Activated CD8-positive, alpha-beta T cell treated with anti-CD3 and anti-CD28 coated beads for 36 hours (primary cell): ENCODE results near the gene ARHGAP30. TPM values are rescaled to one million over a fixed set of nuclear protein-coding genes. Genes with fewer than 3 reads are reported as not detected.
A peak's percentile ranks its signal among the peaks of the same experiment; 100 is the strongest.

Experiments used
- ATAC-seq: fragments of 200-7000 bp; cut with Tn5 transposase; one replicate; pipeline ENCODE4 v1.10.0; 2021; ENCODE audit warnings: mild to moderate bottlenecking, moderate library complexity
- CTCF ChIA-PET: fragments of 350-600 bp; sonication (Branson Sonifier 250); formaldehyde crosslinking; loops from one replicate; lab custom pipeline; 2021; ENCODE audit warnings: antibody characterized with exemption; lab: Charles Lee
- POLR2A ChIA-PET: fragments of 350-600 bp; sonication (Branson Sonifier 250); formaldehyde crosslinking; loops from one replicate; lab custom pipeline; 2021; ENCODE audit warnings: antibody characterized with exemption; lab: Charles Lee
- DNase-seq: peaks from one replicate; pipeline ENCODE4 v3.0.0-alpha.2; 2020
- H3K27ac Mint-ChIP-seq: one replicate; pipeline ENCODE4 v1.8.0; 2021; ENCODE audit warnings: mild to moderate bottlenecking, mixed read lengths
- H3K27me3 Mint-ChIP-seq: one replicate; pipeline ENCODE4 v1.8.0; 2021; ENCODE audit warnings: mixed read lengths
- H3K36me3 Mint-ChIP-seq: one replicate; pipeline ENCODE4 v1.8.0; 2021; ENCODE audit warnings: low read depth, mixed read lengths
- H3K4me1 Mint-ChIP-seq: one replicate; pipeline ENCODE4 v1.8.0; 2021; ENCODE audit warnings: low read depth, mixed read lengths
- H3K4me3 Mint-ChIP-seq: one replicate; pipeline ENCODE4 v1.8.0; 2021; ENCODE audit warnings: mild to moderate bottlenecking, moderate library complexity, mixed read lengths
- H3K9me3 Mint-ChIP-seq: one replicate; pipeline ENCODE4 v1.8.0; 2021; ENCODE audit warnings: mixed read lengths
- intact Hi-C: fragments of 100-400 bp; cut with micrococcal nuclease; formaldehyde crosslinking; loops from one replicate; pipeline ENCODE4 v1.10.0; 2022
- total RNA-seq, 2 experiments: library from RNA; stranded (reverse); gene quantifications; one replicate each; pipeline ENCODE4 v1.2.3, GENCODE V29; 2021
- TF ChIP-seq, protein P1 (sequence below): fragments of 200-600 bp; IDR thresholded peaks from one replicate; pipeline ENCODE4 v1.8.0; 2022; ENCODE audit warnings: antibody characterized with exemption, mild to moderate bottlenecking

Gene ARHGAP30
- total RNA-seq, 2 experiments from 2014 or later, result 174 to 175 TPM

DNA sequence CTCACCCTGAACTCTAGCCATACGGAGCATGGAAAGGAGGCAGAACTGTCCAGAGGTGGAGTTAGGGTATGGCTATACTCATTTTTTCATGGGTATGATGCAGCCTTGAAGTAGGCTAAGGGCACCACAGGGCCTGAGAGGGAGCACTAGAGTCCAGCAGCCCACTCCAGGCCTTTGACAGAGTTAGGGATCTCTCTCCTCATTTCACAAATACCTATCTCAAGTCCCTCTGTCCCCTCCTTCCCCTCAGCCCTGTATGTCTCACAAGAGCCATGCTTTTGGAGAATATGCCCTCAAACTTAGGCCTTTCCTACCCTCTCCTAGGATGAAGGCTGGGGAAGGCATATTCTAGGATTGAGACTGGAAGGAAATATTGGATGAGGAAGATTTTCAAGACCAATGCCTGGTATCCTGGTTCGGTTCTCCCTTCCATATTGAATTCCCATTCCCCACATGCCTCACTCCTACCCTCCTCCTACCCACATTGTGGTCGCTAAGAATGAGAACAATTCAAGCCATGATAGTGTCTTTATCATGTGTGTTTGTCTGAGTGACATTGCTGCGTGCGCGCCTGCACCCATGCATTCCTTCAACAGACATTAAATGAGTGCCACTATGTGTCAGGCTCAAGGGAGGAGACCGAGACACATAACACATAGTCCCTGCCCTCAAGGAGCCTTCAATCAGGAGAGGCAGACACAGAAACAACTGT lies 22.3 kb upstream of the ARHGAP30 start:
- DNase-seq (no peak), ATAC-seq (peak; percentile 15)
- Mint-ChIP-seq H3K9me3 (no peaks in the 10 kb centered on the region), H3K27me3 (no peaks in the 10 kb centered on the region), H3K36me3 (no peaks in the 10 kb centered on the region), H3K27ac (peak overlapping the region; percentile 14), H3K4me3 (no peak overlapping the region), H3K4me1 (peaks cover 58% of the 10 kb centered on the region)
- TF ChIP-seq, protein P1, sequence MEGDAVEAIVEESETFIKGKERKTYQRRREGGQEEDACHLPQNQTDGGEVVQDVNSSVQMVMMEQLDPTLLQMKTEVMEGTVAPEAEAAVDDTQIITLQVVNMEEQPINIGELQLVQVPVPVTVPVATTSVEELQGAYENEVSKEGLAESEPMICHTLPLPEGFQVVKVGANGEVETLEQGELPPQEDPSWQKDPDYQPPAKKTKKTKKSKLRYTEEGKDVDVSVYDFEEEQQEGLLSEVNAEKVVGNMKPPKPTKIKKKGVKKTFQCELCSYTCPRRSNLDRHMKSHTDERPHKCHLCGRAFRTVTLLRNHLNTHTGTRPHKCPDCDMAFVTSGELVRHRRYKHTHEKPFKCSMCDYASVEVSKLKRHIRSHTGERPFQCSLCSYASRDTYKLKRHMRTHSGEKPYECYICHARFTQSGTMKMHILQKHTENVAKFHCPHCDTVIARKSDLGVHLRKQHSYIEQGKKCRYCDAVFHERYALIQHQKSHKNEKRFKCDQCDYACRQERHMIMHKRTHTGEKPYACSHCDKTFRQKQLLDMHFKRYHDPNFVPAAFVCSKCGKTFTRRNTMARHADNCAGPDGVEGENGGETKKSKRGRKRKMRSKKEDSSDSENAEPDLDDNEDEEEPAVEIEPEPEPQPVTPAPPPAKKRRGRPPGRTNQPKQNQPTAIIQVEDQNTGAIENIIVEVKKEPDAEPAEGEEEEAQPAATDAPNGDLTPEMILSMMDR, result no peak
- ChIA-PET POLR2A (interaction anchor here (0.6 to 8.2 kb wide), 4 partner anchors 13 to 46 kb away, joined by 3 to 57 read pairs (median 4); partner anchors contain the start of genes ARHGAP30 and USF1), CTCF (interaction anchor here (1.3 to 9.4 kb wide), 3 partner anchors 20 to 52 kb away, joined by 3 to 200 read pairs (median 5); partner anchors contain the start of gene ARHGAP30)
- intact Hi-C loops, result no loop called here

DNA sequence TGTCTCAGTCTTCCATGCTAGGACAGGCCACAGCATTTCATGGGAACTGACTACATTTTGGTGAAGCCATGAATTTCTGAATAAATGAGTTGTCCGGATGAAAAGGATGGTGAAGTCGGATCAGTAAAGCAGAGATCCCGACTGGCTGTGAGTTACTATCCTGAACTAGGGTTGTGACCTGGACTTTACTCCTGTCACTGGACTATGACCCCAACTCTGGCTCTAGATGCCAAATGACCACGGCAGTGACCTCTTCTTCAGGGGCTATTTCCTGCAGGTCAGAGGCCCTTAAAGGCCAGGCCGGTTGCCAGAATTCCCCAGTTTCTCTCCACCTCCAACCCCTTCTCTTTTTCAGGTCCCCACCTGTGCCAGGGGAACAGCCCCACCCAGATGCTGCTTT lies 21.4 kb upstream of the ARHGAP30 start:
- H3K4me3 Mint-ChIP-seq, result no peak overlapping the region
- no peaks in the 10 kb centered on the region for H3K27me3 Mint-ChIP-seq
- H3K27ac Mint-ChIP-seq, result no peak overlapping the region
- TF ChIP-seq, protein P1, result no peak
- no peaks in the 10 kb centered on the region for H3K9me3 Mint-ChIP-seq
- intact Hi-C loops, result no loop called here
- CTCF ChIA-PET, result interaction anchor here (1.3 kb wide), 1 partner anchor 19 kb away, joined by 3 read pairs; no protein-coding TSS in a partner anchor
- POLR2A ChIA-PET, result interaction anchor here (2.8 kb wide), 1 partner anchor 21 kb away, joined by 13 read pairs; the partner anchor contains the start of gene ARHGAP30
- DNase-seq (no peak), ATAC-seq (no peak)
- H3K36me3 Mint-ChIP-seq, result no peaks in the 10 kb centered on the region
- peaks cover 49% of the 10 kb centered on the region for H3K4me1 Mint-ChIP-seq

DNA sequence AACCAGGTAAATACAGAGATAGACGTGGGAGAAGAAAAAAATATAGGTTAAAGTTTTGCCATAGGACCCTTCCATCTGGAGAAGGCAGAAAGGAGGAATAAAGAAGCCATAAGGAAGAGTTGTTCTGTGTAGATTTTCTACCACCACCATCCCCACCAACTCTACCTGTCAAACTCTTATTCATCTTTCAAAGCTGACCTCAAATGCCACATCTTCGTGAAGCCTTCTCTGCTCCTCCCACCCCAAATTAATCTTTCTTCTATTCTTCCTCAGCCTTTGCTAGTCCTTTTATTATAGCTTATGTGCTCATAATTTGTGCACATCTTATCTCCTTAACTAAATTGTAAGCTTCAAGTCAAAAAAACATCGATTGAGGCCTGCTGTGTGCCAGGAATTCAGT lies 20.9 kb upstream of the ARHGAP30 start:
- ATAC-seq (no peak), DNase-seq (no peak)
- CTCF ChIA-PET, result interaction anchor here (1.3 kb wide), 1 partner anchor 19 kb away, joined by 3 read pairs; no protein-coding TSS in a partner anchor
- no peaks in the 10 kb centered on the region for H3K27me3 Mint-ChIP-seq
- intact Hi-C loops, result no loop called here
- no peak overlapping the region for H3K4me3 Mint-ChIP-seq
- POLR2A ChIA-PET, result interaction anchor here (2.8 kb wide), 1 partner anchor 20 kb away, joined by 13 read pairs; the partner anchor contains the start of gene ARHGAP30
- peaks cover 48% of the 10 kb centered on the region for H3K4me1 Mint-ChIP-seq
- no peaks in the 10 kb centered on the region for H3K36me3 Mint-ChIP-seq
- H3K9me3 Mint-ChIP-seq, result no peaks in the 10 kb centered on the region
- TF ChIP-seq, protein P1, result no peak
- H3K27ac Mint-ChIP-seq, result no peak overlapping the region

DNA sequence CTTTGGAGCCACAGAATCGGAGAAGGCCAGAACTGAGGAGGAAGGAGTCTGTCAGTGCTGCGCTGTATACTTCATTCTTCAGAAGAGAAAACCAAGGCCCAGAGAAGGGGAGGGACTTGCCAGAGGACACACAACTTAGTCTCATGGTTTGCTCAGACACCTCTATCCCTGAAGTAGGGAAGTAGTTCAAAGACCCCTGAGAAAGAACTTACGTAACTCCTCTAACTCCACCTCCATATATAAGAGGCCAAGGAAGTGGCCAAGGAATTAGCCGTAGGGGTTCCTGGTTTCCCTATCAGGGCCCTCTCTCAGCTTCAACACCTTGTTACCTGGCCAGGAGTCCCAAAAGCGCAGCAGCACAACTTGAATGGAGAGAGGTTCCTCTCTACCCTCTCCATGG lies 20.2 kb upstream of the ARHGAP30 start:
- intact Hi-C loops, result no loop called here
- no peak for ATAC-seq
- Mint-ChIP-seq H3K9me3 (no peaks in the 10 kb centered on the region), H3K27me3 (no peaks in the 10 kb centered on the region), H3K4me1 (peaks cover 44% of the 10 kb centered on the region), H3K27ac (no peak overlapping the region), H3K4me3 (no peak overlapping the region), H3K36me3 (no peaks in the 10 kb centered on the region)
- no peak for DNase-seq
- POLR2A ChIA-PET, result interaction anchor here (2.8 kb wide), 1 partner anchor 19 kb away, joined by 13 read pairs; the partner anchor contains the start of gene ARHGAP30
- CTCF ChIA-PET, result interaction anchor here (0.8 to 1.2 kb wide), 3 partner anchors 7 to 45 kb away, joined by 3 to 5 read pairs (median 4); partner anchors contain the start of gene USF1
- TF ChIP-seq, protein P1, result no peak
